Muscle layer of colon (tissue), 2 donors: ENCODE results near the gene SYNPO2.

ENCODE experiments used
- H3K27ac ChIP-seq: one replicate; pipeline ENCODE4 v1.7.0; 2013; ENCODE audit warnings: low read depth, mild to moderate bottlenecking, low read length, moderate library complexity
- H3K27me3 ChIP-seq, 2 donors: one replicate each; pipeline ENCODE4 v1.7.0; 2013; ENCODE audit warnings: low read length in 2 of 2, mild to moderate bottlenecking in 2 of 2; ENCODE audit not compliant: insufficient read depth in 2 of 2, control insufficient read depth in 1 of 2
- H3K36me3 ChIP-seq: one replicate; pipeline ENCODE4 v1.7.0; 2013; ENCODE audit warnings: mild to moderate bottlenecking, low read length; ENCODE audit not compliant: insufficient read depth
- H3K4me1 ChIP-seq: one replicate; pipeline ENCODE4 v1.7.0; 2013; ENCODE audit warnings: mild to moderate bottlenecking, low read length; ENCODE audit not compliant: insufficient read depth
- H3K4me3 ChIP-seq, 2 donors: one replicate each; pipeline ENCODE4 v1.7.0; 2013; ENCODE audit warnings: low read length in 2 of 2, low read depth in 1 of 2, mild to moderate bottlenecking in 1 of 2, moderate library complexity in 1 of 2
- H3K9ac ChIP-seq: one replicate; pipeline ENCODE4 v1.7.0; 2013; ENCODE audit warnings: low read length
- H3K9me3 ChIP-seq: one replicate; pipeline ENCODE4 v1.7.0; 2013; ENCODE audit warnings: mild to moderate bottlenecking, low read length
- donor health status: abdominal sarcoma.
- donor health status: Adenocarcinoma of cecum.

The SYNPO2 gene

GRCh38 chr4:119087121-119087520, 198.5 kb downstream of the SYNPO2 start:
- no peaks in the 10 kb centered on the region for H3K9me3 ChIP-seq
- H3K9ac ChIP-seq = no peak overlapping the region
- H3K4me1 ChIP-seq = peaks cover 2% of the 10 kb centered on the region
- no peaks in the 10 kb centered on the region for H3K27me3 ChIP-seq
- no peak overlapping the region for H3K27ac ChIP-seq
- no peak overlapping the region for H3K4me3 ChIP-seq
- H3K36me3 ChIP-seq = no peaks in the 10 kb centered on the region

GRCh38 chr4:119087656-119088055, 199.0 kb downstream of the SYNPO2 start:
- Histone ChIP-seq H3K4me1 (no peaks in the 10 kb centered on the region), H3K27me3 (no peaks in the 10 kb centered on the region), H3K9ac (no peak overlapping the region), H3K9me3 (no peaks in the 10 kb centered on the region), H3K4me3 (no peak overlapping the region), H3K36me3 (no peaks in the 10 kb centered on the region), H3K27ac (no peak overlapping the region)

DNA sequence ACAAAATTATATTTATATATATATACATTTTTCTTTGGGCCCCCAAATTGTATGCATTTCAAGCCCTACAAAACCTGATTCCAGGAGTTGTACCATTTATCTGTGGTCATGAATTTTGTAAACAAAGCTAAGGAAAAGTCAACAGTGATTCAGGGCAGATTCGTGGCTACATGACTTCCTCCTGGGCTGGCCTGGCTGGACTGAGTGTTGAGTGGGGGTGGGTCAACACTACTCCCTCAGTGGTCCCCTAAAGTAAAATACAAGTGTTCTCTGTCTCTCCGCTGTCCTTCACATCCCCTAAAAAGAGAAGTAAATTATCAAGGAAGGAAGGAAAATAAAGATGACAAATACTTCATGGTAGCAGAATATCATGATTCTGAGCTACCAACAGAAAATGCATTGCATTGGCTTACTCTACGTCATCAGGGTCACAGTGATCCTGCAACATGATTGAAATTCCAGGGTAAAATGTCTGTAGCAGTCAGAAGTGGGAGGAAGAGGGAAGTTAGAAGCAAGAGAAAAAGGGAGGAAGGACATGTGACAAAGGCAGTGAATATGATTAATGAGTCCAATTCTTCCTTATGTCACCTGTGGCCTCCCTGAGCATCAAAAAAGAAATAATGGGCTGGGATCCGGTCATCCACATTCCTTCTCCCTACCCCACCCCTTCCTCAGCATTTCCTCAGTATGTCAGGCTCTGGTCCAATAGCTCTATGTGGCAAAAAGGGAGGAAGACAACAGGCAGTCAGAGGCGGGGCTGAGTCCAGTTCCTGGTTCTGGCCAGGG, 204.6 kb downstream of the SYNPO2 start:
- Histone ChIP-seq H3K9ac (no peak overlapping the region), H3K27ac (no peak overlapping the region), H3K36me3 (no peaks in the 10 kb centered on the region), H3K27me3 (no peaks in the 10 kb centered on the region), H3K9me3 (no peaks in the 10 kb centered on the region), H3K4me3 (no peak overlapping the region), H3K4me1 (no peaks in the 10 kb centered on the region)

DNA sequence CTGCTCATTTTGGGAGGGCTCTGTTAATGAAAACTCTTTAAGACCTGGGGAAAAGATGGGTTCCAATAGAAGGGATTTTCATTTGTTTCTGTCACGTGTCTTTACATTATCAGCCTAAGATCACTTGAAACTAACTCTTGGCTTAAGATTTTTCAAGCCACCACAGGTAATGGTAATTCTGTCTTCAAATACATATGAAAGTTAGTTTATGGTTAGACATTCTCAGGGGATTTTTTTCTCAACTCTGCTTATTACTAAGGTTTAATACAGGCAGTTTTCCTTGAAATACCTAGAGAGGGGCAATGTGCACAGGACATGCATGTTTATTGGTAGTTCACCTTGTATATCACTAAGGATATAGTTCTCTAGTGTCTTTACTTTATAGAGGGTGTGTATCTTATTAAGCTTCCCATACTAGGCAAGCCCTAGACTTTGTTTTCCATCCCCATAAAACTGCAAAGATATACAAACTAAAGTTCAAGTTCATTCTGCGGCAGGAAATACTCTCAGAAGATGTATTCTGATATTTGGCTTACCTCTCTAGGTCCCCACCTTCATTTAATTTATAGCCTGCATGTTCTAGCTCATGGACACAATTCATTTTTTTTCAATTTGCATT, 208.7 kb downstream of the SYNPO2 start:
- Histone ChIP-seq H3K27me3 (no peaks in the 10 kb centered on the region), H3K27ac (no peak overlapping the region), H3K4me3 (no peak overlapping the region), H3K4me1 (no peaks in the 10 kb centered on the region), H3K36me3 (no peaks in the 10 kb centered on the region), H3K9ac (no peak overlapping the region), H3K9me3 (no peaks in the 10 kb centered on the region)

DNA sequence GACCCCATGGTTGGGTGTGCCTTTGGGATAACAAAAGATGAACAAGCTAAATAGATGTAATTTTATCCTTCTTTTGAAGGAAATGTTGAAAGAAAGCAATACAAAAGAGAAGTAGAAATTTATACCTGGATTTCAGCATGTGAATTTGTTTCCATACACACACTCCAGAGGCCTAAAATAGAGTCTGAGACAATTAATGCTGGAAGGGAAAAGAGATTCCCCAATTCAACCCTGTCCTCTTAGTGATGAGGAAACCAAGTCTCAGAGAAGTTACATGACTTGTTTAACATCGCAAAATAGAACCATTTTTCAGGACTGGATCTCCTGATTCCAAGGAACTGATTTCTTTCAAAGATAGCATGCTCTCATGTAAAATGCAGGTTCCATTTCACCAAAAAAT, 209.7 kb downstream of the SYNPO2 start:
- H3K27ac ChIP-seq = no peak overlapping the region
- H3K9me3 ChIP-seq = no peaks in the 10 kb centered on the region
- H3K4me3 ChIP-seq = no peak overlapping the region
- H3K4me1 ChIP-seq = no peaks in the 10 kb centered on the region
- no peaks in the 10 kb centered on the region for H3K36me3 ChIP-seq
- no peaks in the 10 kb centered on the region for H3K27me3 ChIP-seq
- no peak overlapping the region for H3K9ac ChIP-seq

DNA sequence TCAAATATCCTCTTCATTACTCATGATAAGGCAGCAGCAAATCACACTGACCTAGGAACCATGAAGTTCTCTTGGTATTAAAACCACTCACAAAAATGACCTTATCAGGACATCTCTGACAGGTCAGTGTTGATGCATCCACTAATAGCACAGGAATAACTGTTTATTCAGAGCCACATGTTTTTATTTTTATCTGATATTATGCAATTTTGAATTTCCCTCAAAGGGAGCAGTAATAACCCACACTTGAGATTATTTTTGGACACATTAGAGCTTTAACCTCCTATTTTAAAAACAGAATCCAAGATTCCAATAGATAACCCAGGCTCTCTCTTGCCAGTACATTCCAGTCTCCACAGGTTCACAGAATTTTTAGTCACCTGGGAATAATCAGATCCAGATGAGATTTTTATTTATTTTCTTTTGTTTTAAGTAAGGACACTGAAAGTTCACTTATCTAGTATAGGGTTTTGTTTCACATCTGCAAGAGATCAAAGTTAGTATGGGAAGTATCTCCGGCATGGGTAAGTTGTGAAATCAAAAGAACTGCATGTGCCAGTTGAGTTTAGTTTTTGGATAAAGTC, 210.7 kb downstream of the SYNPO2 start:
- Histone ChIP-seq H3K27me3 (no peaks in the 10 kb centered on the region), H3K36me3 (no peaks in the 10 kb centered on the region), H3K27ac (no peak overlapping the region), H3K4me3 (no peak overlapping the region), H3K4me1 (no peaks in the 10 kb centered on the region), H3K9me3 (no peaks in the 10 kb centered on the region), H3K9ac (no peak overlapping the region)

- H3K9me3 ChIP-seq = no peaks in the 10 kb centered on the region
- H3K27me3 ChIP-seq = no peaks in the 10 kb centered on the region
- H3K9ac ChIP-seq = no peak overlapping the region
- no peaks in the 10 kb centered on the region for H3K4me1 ChIP-seq
- H3K4me3 ChIP-seq = no peak overlapping the region
- H3K36me3 ChIP-seq = no peaks in the 10 kb centered on the region
- no peak overlapping the region for H3K27ac ChIP-seq
These were observed 212.0 kb downstream of the SYNPO2 start for GRCh38 chr4:119100655-119101054.

GRCh38 chr4:119103263-119103662, 214.6 kb downstream of the SYNPO2 start:
- H3K27ac ChIP-seq = no peak overlapping the region
- H3K9me3 ChIP-seq = no peaks in the 10 kb centered on the region
- no peaks in the 10 kb centered on the region for H3K27me3 ChIP-seq
- no peak overlapping the region for H3K9ac ChIP-seq
- H3K4me1 ChIP-seq = no peaks in the 10 kb centered on the region
- H3K4me3 ChIP-seq = no peak overlapping the region
- no peaks in the 10 kb centered on the region for H3K36me3 ChIP-seq

GRCh38 chr4:119104644-119105273, 216.1 kb downstream of the SYNPO2 start:
- Histone ChIP-seq H3K4me1 (no peaks in the 10 kb centered on the region), H3K9me3 (no peaks in the 10 kb centered on the region), H3K36me3 (no peaks in the 10 kb centered on the region), H3K27me3 (no peaks in the 10 kb centered on the region), H3K4me3 (no peak overlapping the region), H3K9ac (no peak overlapping the region), H3K27ac (no peak overlapping the region)

- Histone ChIP-seq H3K4me1 (no peaks in the 10 kb centered on the region), H3K27me3 (no peaks in the 10 kb centered on the region), H3K9ac (no peak overlapping the region), H3K4me3 (no peak overlapping the region), H3K36me3 (no peaks in the 10 kb centered on the region), H3K27ac (no peak overlapping the region), H3K9me3 (no peaks in the 10 kb centered on the region)
These were observed 217.0 kb downstream of the SYNPO2 start for GRCh38 chr4:119105605-119106004.

GRCh38 chr4:119106036-119107000, 217.7 kb downstream of the SYNPO2 start:
- no peaks in the 10 kb centered on the region for H3K36me3 ChIP-seq
- H3K9me3 ChIP-seq = no peaks in the 10 kb centered on the region
- no peaks in the 10 kb centered on the region for H3K27me3 ChIP-seq
- H3K4me3 ChIP-seq = no peak overlapping the region
- no peaks in the 10 kb centered on the region for H3K4me1 ChIP-seq
- no peak overlapping the region for H3K9ac ChIP-seq
- no peak overlapping the region for H3K27ac ChIP-seq
